HepG2 (cell line): ENCODE data around the gene PYGO2. TPM values are rescaled to one million over a fixed set of nuclear protein-coding genes. Genes with fewer than 3 reads are reported as not detected.

Experiments used
- HNF4A ChIP-seq: sonication (generic); formaldehyde crosslinking; IDR thresholded peaks from 2 replicates; pipeline ENCODE4 v1.4.0; 2020; ENCODE audit warnings: missing genetic modification reagents
- NKX3-1 ChIP-seq: sonication (generic); formaldehyde crosslinking; IDR thresholded peaks from 2 replicates; pipeline ENCODE4 v1.5.0; 2020; ENCODE audit warnings: missing genetic modification reagents
- ONECUT2 ChIP-seq: sonication (generic); formaldehyde crosslinking; IDR thresholded peaks from 2 replicates; pipeline ENCODE4 v1.4.0; 2020; ENCODE audit warnings: missing genetic modification reagents
- PAWR ChIP-seq: sonication (generic); formaldehyde crosslinking; IDR thresholded peaks from 2 replicates; pipeline ENCODE4 v1.4.0; 2020; ENCODE audit warnings: missing genetic modification reagents, mild to moderate bottlenecking, borderline replicate concordance
- PRPF4 ChIP-seq: fragments of 200-400 bp; formaldehyde crosslinking; IDR thresholded peaks from 2 replicates; pipeline ENCODE4 v1.6.1; 2016; ENCODE audit warnings: low read length, low read depth; ENCODE audit not compliant: poor library complexity, severe bottlenecking
- REXO4 ChIP-seq: sonication (generic); formaldehyde crosslinking; IDR thresholded peaks from 2 replicates; pipeline ENCODE4 v1.8.0; 2022; ENCODE audit warnings: missing genetic modification reagents, mild to moderate bottlenecking, borderline replicate concordance
- SP5 ChIP-seq: IDR thresholded peaks from 2 replicates; pipeline ENCODE4 v1.6.1; 2016; ENCODE audit warnings: low read depth, borderline replicate concordance
- ZEB1 ChIP-seq: IDR thresholded peaks from 2 replicates; pipeline ENCODE4 v1.6.1; 2012; ENCODE audit warnings: mild to moderate bottlenecking, low read depth, inconsistent platforms; ENCODE audit not compliant: insufficient replicate concordance
- ZFP1 ChIP-seq: IDR thresholded peaks from 2 replicates; pipeline ENCODE4 v1.6.1; 2016
- ZNF263 ChIP-seq: sonication (generic); formaldehyde crosslinking; IDR thresholded peaks from 2 replicates; pipeline ENCODE4 v1.4.0; 2020; ENCODE audit warnings: missing genetic modification reagents
- ZNF441 ChIP-seq: sonication (generic); formaldehyde crosslinking; IDR thresholded peaks from 2 replicates; pipeline ENCODE4 v1.7.0; 2021; ENCODE audit warnings: missing genetic modification reagents, borderline replicate concordance
- ZNF780A ChIP-seq: sonication (generic); formaldehyde crosslinking; IDR thresholded peaks from 2 replicates; pipeline ENCODE4 v1.8.0; 2022; ENCODE audit warnings: mild to moderate bottlenecking, missing genetic modification reagents, moderate library complexity
- ZNF83 ChIP-seq: sonication (generic); formaldehyde crosslinking; IDR thresholded peaks from 2 replicates; pipeline ENCODE4 v1.4.0; 2020; ENCODE audit warnings: missing genetic modification reagents, mild to moderate bottlenecking, borderline replicate concordance
- polyA plus RNA-seq, 8 experiments: library from polyadenylated mRNA; depleted of rRNA in 3 of 8; stranded (reverse) in 7 of 8; unstranded in 1 of 8; fragments of >200 nt; fragmentation: Illumina TruSeq in 4 of 8; extraction: Trizol in 4 of 8; gene quantifications; 2 replicates each; pipeline versions ENCODE4 v1.2.1 to v1.2.3, GENCODE V29; 2011 to 2016; ENCODE audit warnings: low read depth in 4 of 8, missing spikeins in 1 of 8, mixed read lengths in 1 of 8; ENCODE audit not compliant: insufficient read depth in 1 of 8
- total RNA-seq, 5 experiments: library from RNA; depleted of rRNA; stranded (reverse); fragments of >200 nt; fragmentation: Illumina TruSeq; extraction: Trizol; gene quantifications; 2 replicates each; pipeline ENCODE4 v1.2.3, GENCODE V29; 2016; ENCODE audit warnings: low read depth in 1 of 5
- TF ChIP-seq, protein P1 (sequence below): sonication (generic); formaldehyde crosslinking; IDR thresholded peaks from 2 replicates; pipeline ENCODE4 v1.9.0; 2021; ENCODE audit warnings: missing genetic modification reagents, borderline replicate concordance
- TF ChIP-seq, protein P2 (sequence below): sonication (generic); formaldehyde crosslinking; IDR thresholded peaks from 2 replicates; pipeline ENCODE4 v1.4.0; 2020; ENCODE audit warnings: missing genetic modification reagents
- TF ChIP-seq, protein P3 (sequence below): IDR thresholded peaks from 2 replicates; pipeline ENCODE4 v1.6.1; 2016; ENCODE audit warnings: low read depth, borderline replicate concordance
- TF ChIP-seq, protein P4 (sequence below): sonication (generic); formaldehyde crosslinking; conservative IDR thresholded peaks from 2 replicates; pipeline ENCODE4 v1.8.1; 2023; ENCODE audit warnings: missing genetic modification reagents
- TF ChIP-seq, protein P5 (sequence below): sonication (generic); formaldehyde crosslinking; conservative IDR thresholded peaks from 2 replicates; pipeline ENCODE4 v1.4.0; 2020; ENCODE audit warnings: missing genetic modification reagents
- TF ChIP-seq, protein P6 (sequence below): sonication (generic); formaldehyde crosslinking; IDR thresholded peaks from 2 replicates; pipeline ENCODE4 v1.8.0; 2022; ENCODE audit warnings: mild to moderate bottlenecking, missing genetic modification reagents, moderate library complexity

PYGO2 gene
- total and polyA plus RNA-seq, 2 of the 13 experiments (the other 11 are each of a cell fraction or from before 2014, with no cell fraction given): 20.3 to 21.8 TPM

DNA sequence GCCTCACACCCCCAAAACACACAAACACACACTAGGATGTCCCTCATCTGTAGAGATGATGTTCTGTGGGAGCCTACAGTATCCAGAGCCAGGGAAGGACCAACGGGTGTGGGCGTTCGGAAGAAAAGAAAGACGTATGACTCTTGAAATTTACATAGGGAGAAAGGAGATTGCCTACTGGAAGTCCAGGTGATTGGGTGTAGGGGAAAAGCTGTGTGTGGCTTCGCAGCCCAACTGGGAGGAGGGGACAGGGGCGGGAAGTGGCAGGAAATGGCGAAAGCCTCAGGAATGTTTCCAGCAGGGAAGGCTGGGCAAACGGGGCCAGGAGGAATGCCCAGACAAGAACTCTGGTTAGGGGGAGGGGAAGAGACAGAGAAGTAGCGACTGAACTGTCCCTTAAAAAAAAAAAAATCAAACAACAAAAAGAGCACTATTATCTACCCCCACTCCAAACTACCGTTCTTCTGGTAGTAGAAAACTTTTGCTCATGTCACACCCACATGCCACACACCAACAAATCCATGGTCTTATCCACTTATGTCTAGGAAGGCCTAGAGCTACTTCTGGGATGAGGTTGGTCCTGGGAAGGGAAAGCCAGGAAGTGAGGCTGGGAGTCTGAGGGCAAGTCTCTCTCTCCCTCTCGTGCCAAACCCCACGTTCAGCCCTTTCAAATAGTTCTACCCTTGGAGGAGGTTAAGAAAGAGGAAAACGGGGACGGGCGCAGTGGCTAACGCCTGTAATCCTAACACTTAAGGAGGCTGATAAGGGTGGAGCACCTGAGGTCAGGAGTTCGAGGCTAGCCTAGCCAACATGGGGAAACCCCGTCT is 11.1 kb upstream of the PYGO2 start (continued):
- TF ChIP-seq, protein P1, sequence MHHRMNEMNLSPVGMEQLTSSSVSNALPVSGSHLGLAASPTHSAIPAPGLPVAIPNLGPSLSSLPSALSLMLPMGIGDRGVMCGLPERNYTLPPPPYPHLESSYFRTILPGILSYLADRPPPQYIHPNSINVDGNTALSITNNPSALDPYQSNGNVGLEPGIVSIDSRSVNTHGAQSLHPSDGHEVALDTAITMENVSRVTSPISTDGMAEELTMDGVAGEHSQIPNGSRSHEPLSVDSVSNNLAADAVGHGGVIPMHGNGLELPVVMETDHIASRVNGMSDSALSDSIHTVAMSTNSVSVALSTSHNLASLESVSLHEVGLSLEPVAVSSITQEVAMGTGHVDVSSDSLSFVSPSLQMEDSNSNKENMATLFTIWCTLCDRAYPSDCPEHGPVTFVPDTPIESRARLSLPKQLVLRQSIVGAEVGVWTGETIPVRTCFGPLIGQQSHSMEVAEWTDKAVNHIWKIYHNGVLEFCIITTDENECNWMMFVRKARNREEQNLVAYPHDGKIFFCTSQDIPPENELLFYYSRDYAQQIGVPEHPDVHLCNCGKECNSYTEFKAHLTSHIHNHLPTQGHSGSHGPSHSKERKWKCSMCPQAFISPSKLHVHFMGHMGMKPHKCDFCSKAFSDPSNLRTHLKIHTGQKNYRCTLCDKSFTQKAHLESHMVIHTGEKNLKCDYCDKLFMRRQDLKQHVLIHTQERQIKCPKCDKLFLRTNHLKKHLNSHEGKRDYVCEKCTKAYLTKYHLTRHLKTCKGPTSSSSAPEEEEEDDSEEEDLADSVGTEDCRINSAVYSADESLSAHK (CRISPR knock-in tag): no peak
- TF ChIP-seq ZNF83 (CRISPR knock-in tag) (no peak), REXO4 (CRISPR knock-in tag) (no peak), PAWR (no peak), ZNF780A (CRISPR knock-in tag) (no peak), ZFP1 (CRISPR knock-in tag) (no peak), ZEB1 (no peak), SP5 (peak; percentile 92), HNF4A (peak; percentile 54), ZNF263 (CRISPR knock-in tag) (0 out of 2 replicates have a peak, but pooled peaks have one; percentile 52), ZNF441 (CRISPR knock-in tag) (peak; percentile 28; the same call in 1 of the 2 replicates), ONECUT2 (CRISPR knock-in tag) (no peak), NKX3-1 (CRISPR knock-in tag) (no peak), PRPF4 (peak; percentile 29)
- TF ChIP-seq, protein P2, sequence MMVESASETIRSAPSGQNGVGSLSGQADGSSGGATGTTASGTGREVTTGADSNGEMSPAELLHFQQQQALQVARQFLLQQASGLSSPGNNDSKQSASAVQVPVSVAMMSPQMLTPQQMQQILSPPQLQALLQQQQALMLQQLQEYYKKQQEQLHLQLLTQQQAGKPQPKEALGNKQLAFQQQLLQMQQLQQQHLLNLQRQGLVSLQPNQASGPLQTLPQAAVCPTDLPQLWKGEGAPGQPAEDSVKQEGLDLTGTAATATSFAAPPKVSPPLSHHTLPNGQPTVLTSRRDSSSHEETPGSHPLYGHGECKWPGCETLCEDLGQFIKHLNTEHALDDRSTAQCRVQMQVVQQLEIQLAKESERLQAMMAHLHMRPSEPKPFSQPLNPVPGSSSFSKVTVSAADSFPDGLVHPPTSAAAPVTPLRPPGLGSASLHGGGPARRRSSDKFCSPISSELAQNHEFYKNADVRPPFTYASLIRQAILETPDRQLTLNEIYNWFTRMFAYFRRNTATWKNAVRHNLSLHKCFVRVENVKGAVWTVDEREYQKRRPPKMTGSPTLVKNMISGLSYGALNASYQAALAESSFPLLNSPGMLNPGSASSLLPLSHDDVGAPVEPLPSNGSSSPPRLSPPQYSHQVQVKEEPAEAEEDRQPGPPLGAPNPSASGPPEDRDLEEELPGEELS (CRISPR knock-in tag): peak; percentile 79
- TF ChIP-seq, protein P3, sequence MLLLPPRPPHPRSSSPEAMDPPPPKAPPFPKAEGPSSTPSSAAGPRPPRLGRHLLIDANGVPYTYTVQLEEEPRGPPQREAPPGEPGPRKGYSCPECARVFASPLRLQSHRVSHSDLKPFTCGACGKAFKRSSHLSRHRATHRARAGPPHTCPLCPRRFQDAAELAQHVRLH (CRISPR knock-in tag): peak; percentile 45; the same call in 1 of the 2 replicates
- TF ChIP-seq, protein P4, sequence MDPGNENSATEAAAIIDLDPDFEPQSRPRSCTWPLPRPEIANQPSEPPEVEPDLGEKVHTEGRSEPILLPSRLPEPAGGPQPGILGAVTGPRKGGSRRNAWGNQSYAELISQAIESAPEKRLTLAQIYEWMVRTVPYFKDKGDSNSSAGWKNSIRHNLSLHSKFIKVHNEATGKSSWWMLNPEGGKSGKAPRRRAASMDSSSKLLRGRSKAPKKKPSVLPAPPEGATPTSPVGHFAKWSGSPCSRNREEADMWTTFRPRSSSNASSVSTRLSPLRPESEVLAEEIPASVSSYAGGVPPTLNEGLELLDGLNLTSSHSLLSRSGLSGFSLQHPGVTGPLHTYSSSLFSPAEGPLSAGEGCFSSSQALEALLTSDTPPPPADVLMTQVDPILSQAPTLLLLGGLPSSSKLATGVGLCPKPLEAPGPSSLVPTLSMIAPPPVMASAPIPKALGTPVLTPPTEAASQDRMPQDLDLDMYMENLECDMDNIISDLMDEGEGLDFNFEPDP (CRISPR knock-in tag): no peak
- TF ChIP-seq, protein P5, sequence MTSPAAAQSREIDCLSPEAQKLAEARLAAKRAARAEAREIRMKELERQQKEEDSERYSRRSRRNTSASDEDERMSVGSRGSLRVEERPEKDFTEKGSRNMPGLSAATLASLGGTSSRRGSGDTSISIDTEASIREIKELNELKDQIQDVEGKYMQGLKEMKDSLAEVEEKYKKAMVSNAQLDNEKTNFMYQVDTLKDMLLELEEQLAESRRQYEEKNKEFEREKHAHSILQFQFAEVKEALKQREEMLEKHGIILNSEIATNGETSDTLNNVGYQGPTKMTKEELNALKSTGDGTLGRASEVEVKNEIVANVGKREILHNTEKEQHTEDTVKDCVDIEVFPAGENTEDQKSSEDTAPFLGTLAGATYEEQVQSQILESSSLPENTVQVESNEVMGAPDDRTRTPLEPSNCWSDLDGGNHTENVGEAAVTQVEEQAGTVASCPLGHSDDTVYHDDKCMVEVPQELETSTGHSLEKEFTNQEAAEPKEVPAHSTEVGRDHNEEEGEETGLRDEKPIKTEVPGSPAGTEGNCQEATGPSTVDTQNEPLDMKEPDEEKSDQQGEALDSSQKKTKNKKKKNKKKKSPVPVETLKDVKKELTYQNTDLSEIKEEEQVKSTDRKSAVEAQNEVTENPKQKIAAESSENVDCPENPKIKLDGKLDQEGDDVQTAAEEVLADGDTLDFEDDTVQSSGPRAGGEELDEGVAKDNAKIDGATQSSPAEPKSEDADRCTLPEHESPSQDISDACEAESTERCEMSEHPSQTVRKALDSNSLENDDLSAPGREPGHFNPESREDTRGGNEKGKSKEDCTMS (CRISPR knock-in tag): no peak
- TF ChIP-seq, protein P6, sequence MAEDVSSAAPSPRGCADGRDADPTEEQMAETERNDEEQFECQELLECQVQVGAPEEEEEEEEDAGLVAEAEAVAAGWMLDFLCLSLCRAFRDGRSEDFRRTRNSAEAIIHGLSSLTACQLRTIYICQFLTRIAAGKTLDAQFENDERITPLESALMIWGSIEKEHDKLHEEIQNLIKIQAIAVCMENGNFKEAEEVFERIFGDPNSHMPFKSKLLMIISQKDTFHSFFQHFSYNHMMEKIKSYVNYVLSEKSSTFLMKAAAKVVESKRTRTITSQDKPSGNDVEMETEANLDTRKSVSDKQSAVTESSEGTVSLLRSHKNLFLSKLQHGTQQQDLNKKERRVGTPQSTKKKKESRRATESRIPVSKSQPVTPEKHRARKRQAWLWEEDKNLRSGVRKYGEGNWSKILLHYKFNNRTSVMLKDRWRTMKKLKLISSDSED (CRISPR knock-in tag): no peak
